Naive thymus-derived CD4-positive, alpha-beta T cell (primary cell): ENCODE results near the gene CCT8. TPM values are rescaled to one million over a fixed set of nuclear protein-coding genes. Genes with fewer than 3 reads are reported as not detected.
A peak's percentile ranks its signal among the peaks of the same experiment; 100 is the strongest.

Experiments
- ATAC-seq: fragments of 150-1000 bp; cut with Tn5 transposase; 2 replicates; pipeline ENCODE4 v1.10.0; 2021; ENCODE audit warnings: mild to moderate bottlenecking, moderate library complexity
- CTCF ChIA-PET: fragments of 350-600 bp; sonication (Branson Sonifier 250); formaldehyde crosslinking; loops from one replicate; lab custom pipeline; 2021; ENCODE audit warnings: antibody characterized with exemption; lab: Charles Lee
- POLR2A ChIA-PET: fragments of 350-600 bp; sonication (Branson Sonifier 250); formaldehyde crosslinking; loops from one replicate; lab custom pipeline; 2021; ENCODE audit warnings: antibody characterized with exemption, inconsistent platforms; lab: Charles Lee
- DNase-seq, 9 donors: peaks; one replicate each; pipeline versions ENCODE4 v3.0.0 to v3.0.0-alpha.2; 2020 to 2022; ENCODE audit warnings: mixed read lengths in 1 of 9
- H3K27ac ChIP-seq: one replicate; pipeline ENCODE4 v1.7.0; 2013; ENCODE audit warnings: mild to moderate bottlenecking, low read depth, low read length, moderate library complexity
- H3K27me3 ChIP-seq, 2 donors: one replicate each; pipeline ENCODE4 v1.7.0; 2013; ENCODE audit warnings: low read length in 2 of 2, mild to moderate bottlenecking in 2 of 2, moderate library complexity in 2 of 2; ENCODE audit not compliant: control insufficient read depth in 2 of 2, insufficient read depth in 2 of 2
- H3K36me3 ChIP-seq, 3 experiments: 1 replicate in 2 of 3; 2 replicates in 1 of 3; pipeline ENCODE4 v1.7.0; 2013; ENCODE audit warnings: low read length in 3 of 3, mild to moderate bottlenecking in 3 of 3, moderate library complexity in 1 of 3; ENCODE audit not compliant: insufficient read depth in 3 of 3, control insufficient read depth in 2 of 3
- H3K4me1 ChIP-seq, 2 donors: one replicate each; pipeline ENCODE4 v1.7.0; 2013; ENCODE audit warnings: low read length in 2 of 2, mild to moderate bottlenecking in 2 of 2, moderate library complexity in 1 of 2; ENCODE audit not compliant: control insufficient read depth in 2 of 2, insufficient read depth in 2 of 2
- H3K4me3 ChIP-seq: 2 replicates; pipeline ENCODE4 v1.7.0; 2013; ENCODE audit warnings: mild to moderate bottlenecking, low read length
- H3K9me3 ChIP-seq, 3 experiments: 1 replicate in 2 of 3; 2 replicates in 1 of 3; pipeline ENCODE4 v1.7.0; 2013; ENCODE audit warnings: low read length in 3 of 3; ENCODE audit not compliant: control insufficient read depth in 2 of 3
- H3K27ac Mint-ChIP-seq, 9 donors: one replicate each; pipeline ENCODE4 v1.8.0; 2020 to 2022; ENCODE audit warnings: mixed read lengths in 9 of 9, mild to moderate bottlenecking in 8 of 9, moderate library complexity in 5 of 9, inconsistent platforms in 2 of 9
- H3K27me3 Mint-ChIP-seq, 5 donors: one replicate each; pipeline ENCODE4 v1.8.0; 2021 to 2022; ENCODE audit warnings: mixed read lengths in 5 of 5, mild to moderate bottlenecking in 1 of 5
- H3K36me3 Mint-ChIP-seq, 5 donors: one replicate each; pipeline ENCODE4 v1.8.0; 2020 to 2022; ENCODE audit warnings: mixed read lengths in 5 of 5, mild to moderate bottlenecking in 3 of 5, inconsistent platforms in 1 of 5
- H3K4me1 Mint-ChIP-seq, 7 donors: one replicate each; pipeline ENCODE4 v1.8.0; 2020 to 2022; ENCODE audit warnings: mixed read lengths in 7 of 7, mild to moderate bottlenecking in 3 of 7, inconsistent platforms in 1 of 7
- H3K4me3 Mint-ChIP-seq, 10 donors: one replicate each; pipeline ENCODE4 v1.8.0; 2020 to 2022; ENCODE audit warnings: mild to moderate bottlenecking in 10 of 10, mixed read lengths in 10 of 10, moderate library complexity in 6 of 10, inconsistent platforms in 2 of 10
- H3K9me3 Mint-ChIP-seq, 11 donors: one replicate each; pipeline ENCODE4 v1.8.0; 2020 to 2022; ENCODE audit warnings: mixed read lengths in 11 of 11, mild to moderate bottlenecking in 4 of 11, inconsistent platforms in 1 of 11, moderate library complexity in 1 of 11
- intact Hi-C, 2 donors: fragments of 100-400 bp; cut with micrococcal nuclease; formaldehyde crosslinking; loops; one replicate each; pipeline ENCODE4 v1.15.1; 2023
- polyA plus RNA-seq, 2 donors: library from polyadenylated mRNA; unstranded; fragments of 300-500 nt; fragmentation: Illumina TruSeq; gene quantifications; one replicate each; pipeline ENCODE4 v1.2.3, GENCODE V29; 2021
- total RNA-seq, 6 experiments: library from RNA in 5 of 6; stranded (reverse) in 5 of 6; gene quantifications; 1 replicate in 5 of 6; 2 replicates in 1 of 6; pipeline ENCODE4 v1.2.3 and lab custom pipeline; 2021 to 2026

Gene CCT8
- total and polyA plus RNA-seq, 7 experiments from 2014 or later, result 87.6 to 223 (median 126) TPM

DNA sequence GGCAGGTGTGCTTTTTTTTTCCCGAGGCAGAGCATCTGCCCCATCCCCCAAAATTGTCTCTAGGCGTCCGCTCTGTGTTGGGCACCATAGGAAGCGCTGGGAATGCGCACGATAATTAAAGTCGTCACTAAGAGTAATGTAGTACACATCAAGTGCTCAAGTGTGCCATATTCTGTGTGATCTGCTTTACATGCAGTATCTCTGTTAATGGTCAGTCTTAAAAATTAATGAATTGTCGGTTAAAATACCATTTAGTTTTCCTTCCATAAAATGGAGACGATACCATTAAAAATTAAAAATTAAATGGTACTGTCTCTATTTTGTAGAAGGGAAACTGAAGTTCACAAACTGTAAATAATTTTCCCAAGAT is 544 bp upstream of the CCT8 start:
- Histone ChIP-seq H3K27ac (peak overlapping the region; percentile 88), H3K27me3 (no peaks in the 10 kb centered on the region), H3K4me1 (peaks cover 29 to 31% of the 10 kb centered on the region in 2 donors), H3K36me3 (peaks cover 0 to 9% (median 3%) of the 10 kb centered on the region in 3 experiments), H3K9me3 (no peaks in the 10 kb centered on the region), H3K4me3 (peak overlapping the region; percentile 80)
- ATAC-seq (peak; percentile 29), DNase-seq (no peak)
- POLR2A ChIA-PET, result interaction anchor here (0.5 to 9.4 kb wide), 15 partner anchors 8 to 407 kb away, joined by 3 to 103 read pairs (median 7); partner anchors contain the start of genes BACH1, LTN1, RWDD2B and USP16
- no peaks in the 10 kb centered on the region for H3K27me3 Mint-ChIP-seq
- H3K4me3 Mint-ChIP-seq, result peak overlapping the region; percentile 98 to 100 (median 99)
- H3K4me1 Mint-ChIP-seq, result peaks cover 24 to 84% (median 73%) of the 10 kb centered on the region in 7 donors
- peak overlapping the region; percentile 97 to 100 (median 99) for H3K27ac Mint-ChIP-seq
- H3K36me3 Mint-ChIP-seq, result peaks cover 0 to 13% (median 7%) of the 10 kb centered on the region in 5 donors
- intact Hi-C loops, result no loop called here
- CTCF ChIA-PET, result no interaction called here
- peaks cover 0 to 8% (median 0%) of the 10 kb centered on the region in 11 donors for H3K9me3 Mint-ChIP-seq

DNA sequence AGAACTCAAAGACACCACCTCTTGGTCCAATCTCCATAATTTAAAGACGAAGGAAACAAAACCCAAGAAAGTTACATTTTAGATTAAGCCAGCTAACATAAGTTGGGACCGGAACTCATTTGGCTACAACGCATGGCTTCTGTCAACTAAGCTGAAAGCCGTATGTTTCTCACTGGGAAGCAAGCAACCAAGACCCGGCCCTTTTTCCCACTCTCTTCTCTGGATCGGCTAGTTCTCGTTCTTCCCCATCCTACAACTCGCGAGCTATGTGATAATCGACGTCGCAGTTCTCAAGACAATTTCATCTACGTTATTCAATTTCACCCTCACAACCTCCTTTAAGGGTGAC is 601 bp downstream of the CCT8 start:
- H3K27ac Mint-ChIP-seq, result peak overlapping the region; percentile 97 to 100 (median 99)
- H3K4me1 ChIP-seq, result peaks cover 18 to 23% of the 10 kb centered on the region in 2 donors
- ATAC-seq, result no peak
- ChIA-PET POLR2A (interaction anchor here (1.2 to 9.4 kb wide), 9 partner anchors 8 to 376 kb away, joined by 3 to 103 read pairs (median 10); partner anchors contain the start of genes BACH1, LTN1 and USP16), CTCF (no interaction called here)
- no peaks in the 10 kb centered on the region for H3K27me3 ChIP-seq
- H3K27ac ChIP-seq, result peak overlapping the region; percentile 88
- peak overlapping the region; percentile 98 to 100 (median 99) for H3K4me3 Mint-ChIP-seq
- H3K36me3 ChIP-seq, result peaks cover 2 to 10% (median 5%) of the 10 kb centered on the region in 3 experiments
- intact Hi-C loops, result loop anchor here (1.0 kb wide), 10 partner anchors 49 to 376 kb away; partner anchors contain the start of genes LTN1 (in 2 of the 2), USP16 (in 2 of the 2) and BACH1 (in 1 of the 2)
- no peaks in the 10 kb centered on the region for H3K27me3 Mint-ChIP-seq
- H3K36me3 Mint-ChIP-seq, result peaks cover 1 to 13% (median 7%) of the 10 kb centered on the region in 5 donors
- peaks cover 0 to 8% (median 0%) of the 10 kb centered on the region in 11 donors for H3K9me3 Mint-ChIP-seq
- H3K4me3 ChIP-seq, result peak overlapping the region; percentile 80
- H3K4me1 Mint-ChIP-seq, result peaks cover 17 to 72% (median 63%) of the 10 kb centered on the region in 7 donors
- DNase-seq, result no peak
- H3K9me3 ChIP-seq, result no peaks in the 10 kb centered on the region

DNA sequence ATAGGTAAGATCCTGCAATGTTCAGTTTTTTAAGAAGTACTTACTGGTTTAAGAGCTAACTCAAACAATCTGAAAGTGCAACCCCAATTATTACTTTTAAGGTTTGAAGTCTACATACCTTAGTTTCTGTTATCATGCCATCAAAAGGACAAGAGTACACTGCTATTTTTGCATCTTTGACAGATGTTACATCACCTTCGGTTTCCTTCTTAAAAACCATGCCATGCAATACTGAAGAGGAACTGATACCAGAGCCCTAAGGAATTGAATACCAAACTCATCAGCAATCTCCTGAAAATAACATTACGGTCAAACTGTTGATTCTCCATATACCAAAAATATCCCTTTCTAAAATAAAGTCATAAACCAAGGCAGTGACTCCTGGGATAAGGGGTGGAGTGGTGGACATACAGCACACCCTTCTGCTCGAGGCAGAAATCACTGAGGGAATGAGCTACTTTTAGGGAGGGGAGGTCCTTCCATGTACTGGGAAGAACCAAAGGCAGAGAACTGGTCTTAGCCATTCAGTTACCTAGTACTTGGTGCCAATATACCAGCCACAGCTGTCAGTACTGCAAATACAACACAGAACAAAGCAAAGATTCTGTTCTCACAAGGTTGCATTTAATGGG is 8.5 kb downstream of the CCT8 start:
- Histone ChIP-seq H3K27me3 (no peaks in the 10 kb centered on the region), H3K4me1 (no peaks in the 10 kb centered on the region), H3K4me3 (no peak overlapping the region), H3K36me3 (peaks cover 46 to 77% (median 59%) of the 10 kb centered on the region in 3 experiments), H3K27ac (no peak overlapping the region), H3K9me3 (no peaks in the 10 kb centered on the region)
- Mint-ChIP-seq H3K27ac (no peak overlapping the region), H3K9me3 (no peaks in the 10 kb centered on the region), H3K36me3 (peaks cover 6 to 52% (median 35%) of the 10 kb centered on the region in 5 donors), H3K4me1 (peaks cover 4 to 17% (median 13%) of the 10 kb centered on the region in 7 donors), H3K4me3 (no peak overlapping the region), H3K27me3 (no peaks in the 10 kb centered on the region)
- ChIA-PET POLR2A (interaction anchor here (0.9 kb wide), 1 partner anchor 236 kb away, joined by 3 read pairs; no protein-coding TSS in a partner anchor), CTCF (no interaction called here)
- ATAC-seq (peak; percentile 45), DNase-seq (no peak)
- intact Hi-C loops, result loop anchor here in 1 of 2 donors (2.0 kb wide), 1 partner anchor 14 kb away; no protein-coding TSS in a partner anchor

DNA sequence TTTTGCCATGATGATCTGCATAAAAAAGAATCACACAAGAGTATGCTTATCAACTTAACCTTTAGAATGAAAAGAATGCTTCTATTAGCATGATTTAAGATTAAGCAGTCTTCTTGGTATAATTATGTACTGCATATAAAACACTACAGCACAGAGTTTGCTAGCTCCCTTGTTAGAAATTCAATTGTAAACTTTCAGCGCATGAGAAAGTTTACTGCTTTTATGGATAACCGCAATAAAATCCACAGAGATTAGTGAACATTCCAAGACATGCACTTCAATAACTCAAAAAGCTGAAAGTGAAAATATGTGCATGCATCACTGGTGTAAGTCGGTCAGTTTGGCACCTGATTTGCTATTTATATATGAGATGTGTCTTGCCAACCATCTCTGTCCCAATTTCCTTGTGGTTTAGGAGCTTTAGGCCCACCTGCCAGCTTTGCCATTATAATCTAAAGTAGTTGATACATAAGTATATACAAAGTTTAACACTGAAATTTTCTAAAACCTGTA is 16.9 kb downstream of the CCT8 start:
- Mint-ChIP-seq H3K4me1 (peaks cover 0 to 5% (median 0%) of the 10 kb centered on the region in 7 donors), H3K9me3 (no peaks in the 10 kb centered on the region), H3K27me3 (no peaks in the 10 kb centered on the region), H3K4me3 (no peak overlapping the region), H3K27ac (peak overlapping the region in 3 of 9 donors; percentile 12 to 52 (median 28)), H3K36me3 (peaks cover 0 to 38% (median 20%) of the 10 kb centered on the region in 5 donors)
- H3K4me3 ChIP-seq, result no peak overlapping the region
- DNase-seq (no peak), ATAC-seq (no peak)
- H3K36me3 ChIP-seq, result peaks cover 11 to 91% (median 26%) of the 10 kb centered on the region in 3 experiments
- H3K27me3 ChIP-seq, result no peaks in the 10 kb centered on the region
- H3K27ac ChIP-seq, result no peak overlapping the region
- H3K4me1 ChIP-seq, result no peaks in the 10 kb centered on the region
- ChIA-PET POLR2A (interaction anchor here (1.0 to 1.1 kb wide), 2 partner anchors 16 to 54 kb away, joined by 3 read pairs; no protein-coding TSS in a partner anchor), CTCF (no interaction called here)
- H3K9me3 ChIP-seq, result no peaks in the 10 kb centered on the region
- intact Hi-C loops, result no loop called here

DNA sequence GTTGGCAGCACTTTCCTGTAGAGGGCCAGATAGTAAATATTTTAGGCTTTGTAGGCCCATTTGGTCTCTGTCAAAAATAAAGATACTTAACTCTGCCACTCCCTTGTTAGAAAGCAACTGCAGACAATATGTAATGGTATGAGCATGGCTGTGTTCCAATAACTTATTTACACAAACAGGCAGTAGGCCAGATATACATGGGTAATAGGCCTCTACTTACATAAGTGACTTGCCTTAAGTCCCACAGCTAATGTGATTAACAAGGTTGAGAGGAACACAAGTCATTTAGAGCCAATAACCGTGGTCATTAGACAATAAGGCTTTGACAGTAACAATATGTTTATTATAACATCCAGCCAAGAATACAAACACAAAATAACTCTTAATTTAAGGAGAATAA is 17.4 kb downstream of the CCT8 start:
- no peak overlapping the region for H3K4me3 ChIP-seq
- H3K4me3 Mint-ChIP-seq, result no peak overlapping the region
- DNase-seq (no peak), ATAC-seq (no peak)
- peaks cover 6 to 91% (median 20%) of the 10 kb centered on the region in 3 experiments for H3K36me3 ChIP-seq
- peaks cover 0 to 2% (median 0%) of the 10 kb centered on the region in 7 donors for H3K4me1 Mint-ChIP-seq
- H3K9me3 ChIP-seq, result no peaks in the 10 kb centered on the region
- H3K36me3 Mint-ChIP-seq, result peaks cover 0 to 32% (median 15%) of the 10 kb centered on the region in 5 donors
- intact Hi-C loops, result no loop called here
- H3K27ac ChIP-seq, result no peak overlapping the region
- no peaks in the 10 kb centered on the region for H3K27me3 Mint-ChIP-seq
- H3K27ac Mint-ChIP-seq, result peak overlapping the region in 3 of 9 donors; percentile 2 to 28 (median 12)
- POLR2A ChIA-PET, result interaction anchor here (1.0 to 1.1 kb wide), 2 partner anchors 17 to 53 kb away, joined by 3 read pairs; no protein-coding TSS in a partner anchor
- CTCF ChIA-PET, result no interaction called here
- H3K9me3 Mint-ChIP-seq, result no peaks in the 10 kb centered on the region
- H3K27me3 ChIP-seq, result no peaks in the 10 kb centered on the region
- no peaks in the 10 kb centered on the region for H3K4me1 ChIP-seq

DNA sequence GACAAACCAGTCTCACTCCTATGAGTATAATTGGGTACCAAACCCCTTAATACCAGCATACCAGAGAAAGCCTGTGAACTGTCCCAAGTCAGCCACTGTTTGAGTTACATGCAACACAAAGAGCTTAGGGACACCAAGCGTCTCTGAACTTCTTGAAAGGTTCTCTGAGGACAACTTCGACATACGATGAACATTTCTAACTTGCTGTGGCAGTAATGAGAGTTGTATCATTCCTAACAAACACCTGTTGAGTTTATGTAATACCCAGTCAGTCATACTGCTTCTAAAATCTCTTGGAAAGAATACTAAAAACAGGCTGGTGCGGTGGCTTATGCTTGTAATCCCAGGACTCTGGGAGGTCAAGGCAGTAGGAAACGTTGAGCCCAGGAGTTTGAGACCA is 18.4 kb downstream of the CCT8 start:
- H3K4me3 Mint-ChIP-seq, result no peak overlapping the region
- POLR2A ChIA-PET, result interaction anchor here (0.9 kb wide), 1 partner anchor 8 kb away, joined by 3 read pairs; no protein-coding TSS in a partner anchor
- no peaks in the 10 kb centered on the region for H3K9me3 ChIP-seq
- no peaks in the 10 kb centered on the region for H3K4me1 Mint-ChIP-seq
- H3K9me3 Mint-ChIP-seq, result no peaks in the 10 kb centered on the region
- intact Hi-C loops, result no loop called here
- H3K27me3 Mint-ChIP-seq, result no peaks in the 10 kb centered on the region
- DNase-seq, result no peak
- H3K4me3 ChIP-seq, result no peak overlapping the region
- ATAC-seq, result no peak
- peaks cover 4 to 93% (median 20%) of the 10 kb centered on the region in 3 experiments for H3K36me3 ChIP-seq
- peak overlapping the region in 3 of 9 donors; percentile 1 to 52 (median 24) for H3K27ac Mint-ChIP-seq
- H3K4me1 ChIP-seq, result no peaks in the 10 kb centered on the region
- peaks cover 0 to 30% (median 13%) of the 10 kb centered on the region in 5 donors for H3K36me3 Mint-ChIP-seq
- no peak overlapping the region for H3K27ac ChIP-seq
- CTCF ChIA-PET, result no interaction called here
- no peaks in the 10 kb centered on the region for H3K27me3 ChIP-seq
